Muscle layer of duodenum (tissue), 2 donors: Measurements from ENCODE around the gene CTNS.

Experiments
- H3K27ac ChIP-seq: one replicate; pipeline ENCODE4 v1.7.0; 2013; ENCODE audit warnings: mild to moderate bottlenecking, low read length
- H3K27me3 ChIP-seq: one replicate; pipeline ENCODE4 v1.7.0; 2013; ENCODE audit warnings: low read depth, mild to moderate bottlenecking, control low read depth, low read length
- H3K36me3 ChIP-seq, 2 donors: one replicate each; pipeline ENCODE4 v1.7.0; 2013; ENCODE audit warnings: low read length in 2 of 2, control low read depth in 1 of 2, mild to moderate bottlenecking in 1 of 2; ENCODE audit not compliant: insufficient read depth in 2 of 2, control insufficient read depth in 1 of 2
- H3K4me1 ChIP-seq, 2 donors: one replicate each; pipeline ENCODE4 v1.7.0; 2013; ENCODE audit warnings: low read length in 2 of 2, mild to moderate bottlenecking in 2 of 2, control low read depth in 1 of 2, moderate library complexity in 1 of 2; ENCODE audit not compliant: insufficient read depth in 2 of 2, control insufficient read depth in 1 of 2
- H3K4me3 ChIP-seq, 2 donors: one replicate each; pipeline ENCODE4 v1.7.0; 2013; ENCODE audit warnings: low read length in 2 of 2, low read depth in 1 of 2, mild to moderate bottlenecking in 1 of 2
- H3K9me3 ChIP-seq, 2 donors: one replicate each; pipeline ENCODE4 v1.7.0; 2013; ENCODE audit warnings: low read length in 2 of 2, control low read depth in 1 of 2, mild to moderate bottlenecking in 1 of 2; ENCODE audit not compliant: control insufficient read depth in 1 of 2
- donor health status: healthy.

Gene CTNS

GRCh38 chr17:3626831-3627768 lies 9.5 kb upstream of the CTNS start:
- H3K4me3 ChIP-seq = no peak overlapping the region
- H3K4me1 ChIP-seq = peaks cover 0 to 3% of the 10 kb centered on the region in 2 donors
- H3K36me3 ChIP-seq = peaks cover 35 to 59% of the 10 kb centered on the region in 2 donors
- no peaks in the 10 kb centered on the region for H3K27me3 ChIP-seq
- H3K27ac ChIP-seq = no peak overlapping the region
- H3K9me3 ChIP-seq = no peaks in the 10 kb centered on the region

- Histone ChIP-seq H3K27ac (no peak overlapping the region), H3K36me3 (peaks cover 35 to 53% of the 10 kb centered on the region in 2 donors), H3K4me1 (peaks cover 0 to 3% of the 10 kb centered on the region in 2 donors), H3K4me3 (no peak overlapping the region), H3K27me3 (no peaks in the 10 kb centered on the region), H3K9me3 (no peaks in the 10 kb centered on the region)
Observed at GRCh38 chr17:3627769-3628167, 8.8 kb upstream of the CTNS start.

- Histone ChIP-seq H3K27ac (no peak overlapping the region), H3K36me3 (peaks cover 21 to 30% of the 10 kb centered on the region in 2 donors), H3K4me3 (no peak overlapping the region), H3K4me1 (peaks cover 0 to 16% of the 10 kb centered on the region in 2 donors), H3K9me3 (no peaks in the 10 kb centered on the region), H3K27me3 (no peaks in the 10 kb centered on the region)
Observed at GRCh38 chr17:3630781-3631180, 5.8 kb upstream of the CTNS start.

- peaks cover 16 to 25% of the 10 kb centered on the region in 2 donors for H3K36me3 ChIP-seq
- no peak overlapping the region for H3K27ac ChIP-seq
- peaks cover 0 to 20% of the 10 kb centered on the region in 2 donors for H3K4me1 ChIP-seq
- H3K4me3 ChIP-seq = no peak overlapping the region
- H3K9me3 ChIP-seq = no peaks in the 10 kb centered on the region
- no peaks in the 10 kb centered on the region for H3K27me3 ChIP-seq
Observed at GRCh38 chr17:3632287-3632686, 4.3 kb upstream of the CTNS start.

- no peaks in the 10 kb centered on the region for H3K27me3 ChIP-seq
- no peak overlapping the region for H3K27ac ChIP-seq
- H3K4me3 ChIP-seq = peak overlapping the region; percentile 80 to 98
- H3K4me1 ChIP-seq = peaks cover 0 to 25% of the 10 kb centered on the region in 2 donors
- peaks cover 4 to 7% of the 10 kb centered on the region in 2 donors for H3K36me3 ChIP-seq
- H3K9me3 ChIP-seq = no peaks in the 10 kb centered on the region
Observed at GRCh38 chr17:3635474-3636153, 946 bp upstream of the CTNS start.

- peaks cover 4% of the 10 kb centered on the region in 2 donors for H3K36me3 ChIP-seq
- H3K4me1 ChIP-seq = peaks cover 0 to 22% of the 10 kb centered on the region in 2 donors
- no peaks in the 10 kb centered on the region for H3K27me3 ChIP-seq
- peak overlapping the region; percentile 84 for H3K27ac ChIP-seq
- H3K9me3 ChIP-seq = no peaks in the 10 kb centered on the region
- H3K4me3 ChIP-seq = peak overlapping the region; percentile 80 to 98
Observed at GRCh38 chr17:3636908-3637373, 381 bp downstream of the CTNS start.

GRCh38 chr17:3639981-3640596 lies 3.5 kb downstream of the CTNS start:
- no peaks in the 10 kb centered on the region for H3K9me3 ChIP-seq
- no peaks in the 10 kb centered on the region for H3K27me3 ChIP-seq
- no peak overlapping the region for H3K27ac ChIP-seq
- H3K4me1 ChIP-seq = peaks cover 0 to 12% of the 10 kb centered on the region in 2 donors
- no peak overlapping the region for H3K4me3 ChIP-seq
- peaks cover 4 to 10% of the 10 kb centered on the region in 2 donors for H3K36me3 ChIP-seq

- H3K27me3 ChIP-seq = no peaks in the 10 kb centered on the region
- no peak overlapping the region for H3K4me3 ChIP-seq
- H3K27ac ChIP-seq = no peak overlapping the region
- no peaks in the 10 kb centered on the region for H3K9me3 ChIP-seq
- H3K4me1 ChIP-seq = peaks cover 0 to 9% of the 10 kb centered on the region in 2 donors
- H3K36me3 ChIP-seq = peaks cover 4 to 10% of the 10 kb centered on the region in 2 donors
Observed at GRCh38 chr17:3641014-3641413, 4.5 kb downstream of the CTNS start.

- no peaks in the 10 kb centered on the region for H3K9me3 ChIP-seq
- H3K27ac ChIP-seq = no peak overlapping the region
- peaks cover 5 to 10% of the 10 kb centered on the region in 2 donors for H3K36me3 ChIP-seq
- H3K27me3 ChIP-seq = no peaks in the 10 kb centered on the region
- H3K4me3 ChIP-seq = no peak overlapping the region
- H3K4me1 ChIP-seq = peaks cover 0 to 8% of the 10 kb centered on the region in 2 donors
Observed at GRCh38 chr17:3641717-3642486, 5.3 kb downstream of the CTNS start.

- no peaks in the 10 kb centered on the region for H3K27me3 ChIP-seq
- no peaks in the 10 kb centered on the region for H3K9me3 ChIP-seq
- H3K4me3 ChIP-seq = no peak overlapping the region
- H3K36me3 ChIP-seq = peaks cover 10 to 14% of the 10 kb centered on the region in 2 donors
- H3K27ac ChIP-seq = no peak overlapping the region
- no peaks in the 10 kb centered on the region for H3K4me1 ChIP-seq
Observed at GRCh38 chr17:3643889-3644349, 7.4 kb downstream of the CTNS start.
